Lung (tissue), 12 donors: ENCODE measurements around the gene YARS2. TPM values are rescaled to one million over a fixed set of nuclear protein-coding genes. Genes with fewer than 3 reads are reported as not detected.

ENCODE experiments used
- ATAC-seq: fragments of 200-7000 bp; cut with Tn5 transposase; one replicate; pipeline ENCODE4 v1.9.1; 2020; ENCODE audit warnings: moderate number of reproducible peaks; ENCODE audit not compliant: insufficient read depth, low FRiP score
- DNase-seq, 3 donors: peaks; one replicate each; pipeline ENCODE4 v3.0.0-alpha.2; 2013 to 2017
- H3K27ac ChIP-seq, 2 donors: one replicate each; pipeline ENCODE4 v1.5.1; 2013; ENCODE audit warnings: mild to moderate bottlenecking in 2 of 2, moderate library complexity in 2 of 2, control low read depth in 1 of 2, inconsistent platforms in 1 of 2, low read depth in 1 of 2, low read length in 1 of 2
- H3K27me3 ChIP-seq, 3 donors: one replicate each; pipeline ENCODE4 v1.5.1; 2013; ENCODE audit warnings: low read length in 2 of 3; ENCODE audit not compliant: control insufficient read depth in 3 of 3, insufficient read depth in 3 of 3
- H3K36me3 ChIP-seq, 4 donors: one replicate each; pipeline ENCODE4 v1.5.1; 2013; ENCODE audit warnings: low read length in 4 of 4, mild to moderate bottlenecking in 1 of 4, moderate library complexity in 1 of 4; ENCODE audit not compliant: control insufficient read depth in 4 of 4, insufficient read depth in 4 of 4
- H3K4me1 ChIP-seq, 5 donors: one replicate each; pipeline ENCODE4 v1.5.1; 2013; ENCODE audit warnings: low read length in 5 of 5, mild to moderate bottlenecking in 2 of 5, moderate library complexity in 1 of 5; ENCODE audit not compliant: control insufficient read depth in 5 of 5, insufficient read depth in 5 of 5
- H3K4me3 ChIP-seq: one replicate; pipeline ENCODE4 v1.5.1; 2013; ENCODE audit warnings: mild to moderate bottlenecking, control low read depth, moderate library complexity
- H3K9ac ChIP-seq, 2 donors: one replicate each; pipeline ENCODE4 v1.5.1; 2013; ENCODE audit warnings: low read length in 2 of 2, control low read depth in 1 of 2; ENCODE audit not compliant: insufficient read depth in 1 of 2
- H3K9me3 ChIP-seq, 4 donors: one replicate each; pipeline ENCODE4 v1.5.1; 2013; ENCODE audit warnings: low read length in 3 of 4, mild to moderate bottlenecking in 1 of 4, moderate library complexity in 1 of 4; ENCODE audit not compliant: control insufficient read depth in 4 of 4, insufficient read depth in 3 of 4
- CTCF ChIP-seq: IDR thresholded peaks from 2 replicates; pipeline ENCODE4 v1.5.1; 2012; ENCODE audit warnings: mild to moderate bottlenecking; ENCODE audit errors: control extremely low read depth, extremely low read depth
- WGBS, 2 donors: extraction: QIAGEN DNeasy Blood & Tissue Kit; methylation state at CpG; one replicate each; pipeline ENCODE4 v1.1.7; 2013; 5-methylcytosine and 5-hydroxymethylcytosine counted together
- polyA plus RNA-seq, 2 donors: library from polyadenylated mRNA; stranded (reverse); fragments of 200-250 nt; gene quantifications; one replicate each; pipeline ENCODE4 v1.2.1, GENCODE V29; 2013
- total RNA-seq, 2 donors: library from RNA; depleted of rRNA in 1 of 2; stranded (reverse); fragments of >200 nt in 1 of 2; gene quantifications; one replicate each; pipeline ENCODE4 v1.2.1, GENCODE V29; 2014 to 2021
- donor health status: control.
- donor health status: control.
- donor health status: Bipolar disorder and iron deficiency.
- donor health status: healthy.
- donor health status: DM: yes; HTN: yes; CAD: no.

The YARS2 gene
- total and polyA plus RNA-seq, 4 donors = 9.0 to 27.2 (median 16.8) TPM

GRCh38 chr12:32737715-32738114, 18.0 kb downstream of the YARS2 start:
- Histone ChIP-seq H3K4me3 (no peak overlapping the region), H3K9ac (no peak overlapping the region), H3K9me3 (no peaks in the 10 kb centered on the region), H3K27me3 (no peaks in the 10 kb centered on the region), H3K4me1 (no peaks in the 10 kb centered on the region), H3K27ac (no peak overlapping the region), H3K36me3 (peaks cover 5 to 23% (median 10%) of the 10 kb centered on the region in 4 donors)
- whole genome bisulfite sequencing, 2 donors = 91 to 97% methylated on average over 2 of the region's 2 CpGs
- ATAC-seq (no peak), DNase-seq (no peak)
- no peak for TF ChIP-seq CTCF

- Histone ChIP-seq H3K9ac (no peak overlapping the region), H3K4me3 (no peak overlapping the region), H3K4me1 (no peaks in the 10 kb centered on the region), H3K9me3 (no peaks in the 10 kb centered on the region), H3K36me3 (peaks cover 2 to 23% (median 15%) of the 10 kb centered on the region in 4 donors), H3K27me3 (no peaks in the 10 kb centered on the region), H3K27ac (no peak overlapping the region)
- no peak for DNase-seq
- WGBS, 2 donors = 84 to 89% methylated on average over 3 of the region's 3 CpGs
- ATAC-seq = no peak
- no peak for TF ChIP-seq CTCF
These were observed 19.3 kb downstream of the YARS2 start for GRCh38 chr12:32736445-32736844.

GRCh38 chr12:32734952-32735351, 20.7 kb downstream of the YARS2 start:
- WGBS, 2 donors = 88 to 94% methylated on average over 1 of the region's 1 CpG
- Histone ChIP-seq H3K36me3 (peaks cover 4 to 27% (median 18%) of the 10 kb centered on the region in 4 donors), H3K9me3 (no peaks in the 10 kb centered on the region), H3K9ac (no peak overlapping the region), H3K4me3 (no peak overlapping the region), H3K27me3 (no peaks in the 10 kb centered on the region), H3K4me1 (no peaks in the 10 kb centered on the region), H3K27ac (no peak overlapping the region)
- DNase-seq (peak in 1 of 3 donors; percentile 15), ATAC-seq (no peak)
- no peak for TF ChIP-seq CTCF

- Histone ChIP-seq H3K27ac (no peak overlapping the region), H3K36me3 (peaks cover 5 to 27% (median 18%) of the 10 kb centered on the region in 4 donors), H3K4me1 (no peaks in the 10 kb centered on the region), H3K4me3 (no peak overlapping the region), H3K9ac (no peak overlapping the region), H3K27me3 (no peaks in the 10 kb centered on the region), H3K9me3 (no peaks in the 10 kb centered on the region)
- ATAC-seq = no peak
- no peak for TF ChIP-seq CTCF
- DNase-seq = no peak
- WGBS, 2 donors = 70 to 83% methylated on average over 3 of the region's 3 CpGs
These were observed 28.5 kb downstream of the YARS2 start for GRCh38 chr12:32727237-32727636.
